Endodermal cell (in vitro differentiated cells): ENCODE results near the gene SREK1. TPM values are rescaled to one million over a fixed set of nuclear protein-coding genes. Genes with fewer than 3 reads are reported as not detected.

Experiments used
- DNase-seq: peaks from one replicate; pipeline ENCODE4 v3.0.0-alpha.2; 2017
- H3K27ac ChIP-seq: 2 replicates; pipeline ENCODE4 v1.5.1; 2013; ENCODE audit warnings: mild to moderate bottlenecking, low read depth, low read length, moderate library complexity
- H3K27me3 ChIP-seq: 2 replicates; pipeline ENCODE4 v1.6.1; 2013; ENCODE audit warnings: mild to moderate bottlenecking, low read length, moderate library complexity; ENCODE audit not compliant: insufficient read depth, control insufficient read depth, poor library complexity, severe bottlenecking
- H3K36me3 ChIP-seq: 2 replicates; pipeline ENCODE4 v1.7.0; 2013; ENCODE audit warnings: mild to moderate bottlenecking, low read length, moderate library complexity; ENCODE audit not compliant: control insufficient read depth, insufficient read depth
- H3K4me1 ChIP-seq: one replicate; pipeline ENCODE4 v1.7.0; 2013; ENCODE audit warnings: low read length; ENCODE audit not compliant: control insufficient read depth, insufficient read depth
- H3K4me3 ChIP-seq: 2 replicates; pipeline ENCODE4 v1.5.1; 2013; ENCODE audit warnings: mild to moderate bottlenecking, low read length, moderate library complexity
- H3K9ac ChIP-seq: 2 replicates; pipeline ENCODE4 v1.6.1; 2013; ENCODE audit warnings: mild to moderate bottlenecking, low read length, moderate library complexity; ENCODE audit not compliant: poor library complexity, severe bottlenecking; ENCODE audit errors: extremely low read depth
- H3K9me3 ChIP-seq: 2 replicates; pipeline ENCODE4 v1.6.1; 2013; ENCODE audit warnings: mild to moderate bottlenecking, low read length, moderate library complexity; ENCODE audit not compliant: control insufficient read depth
- H3K27ac Mint-ChIP-seq: 2 replicates; pipeline ENCODE4 v1.8.0; 2020; ENCODE audit warnings: mixed read lengths
- H3K27me3 Mint-ChIP-seq: 2 replicates; pipeline ENCODE4 v1.8.0; 2021; ENCODE audit warnings: mild to moderate bottlenecking, mixed read lengths; ENCODE audit not compliant: insufficient read depth
- H3K36me3 Mint-ChIP-seq: 2 replicates; pipeline ENCODE4 v1.8.0; 2020; ENCODE audit warnings: low read depth, mixed read lengths
- H3K4me1 Mint-ChIP-seq: 2 replicates; pipeline ENCODE4 v1.8.0; 2020; ENCODE audit warnings: mixed read lengths
- H3K4me3 Mint-ChIP-seq: 2 replicates; pipeline ENCODE4 v1.8.0; 2020; ENCODE audit warnings: mild to moderate bottlenecking, moderate library complexity, mixed read lengths
- H3K9me3 Mint-ChIP-seq: 2 replicates; pipeline ENCODE4 v1.8.0; 2020; ENCODE audit warnings: mild to moderate bottlenecking, mixed read lengths
- CTCF ChIP-seq: fragments of 200-600 bp; sonication (generic); conservative IDR thresholded peaks from 2 replicates; pipeline ENCODE4 v1.5.0; 2021; ENCODE audit warnings: antibody characterized with exemption, mild to moderate bottlenecking
- WGBS, 2 experiments: methylation state at CpG; one replicate each; pipeline versions ENCODE4 v1.1.5 to v1.1.7; 2013; ENCODE audit warnings: missing lambda C conversion rate in 2 of 2, mixed read lengths in 1 of 2; ENCODE audit not compliant: insufficient coverage in 1 of 2, insufficient read length in 1 of 2; 5-methylcytosine and 5-hydroxymethylcytosine counted together
- total RNA-seq, 2 donors: library from RNA; stranded (reverse); fragmentation: NEBNext Ultra II Directional in 1 of 2; extraction: Animal tissue kit (Norgen Biotek cat#: 25700) in 1 of 2; gene quantifications; 2 replicates in 1 of 2; 3 replicates in 1 of 2; pipeline ENCODE4 v1.2.1, GENCODE V29; 2021

Gene SREK1
- total RNA-seq, 2 donors from 2014 or later = 58.8 to 67.1 TPM

- H3K36me3 Mint-ChIP-seq = no peaks in the 10 kb centered on the region
- Histone ChIP-seq H3K4me1 (no peaks in the 10 kb centered on the region), H3K27me3 (no peaks in the 10 kb centered on the region), H3K27ac (no peak overlapping the region), H3K36me3 (no peaks in the 10 kb centered on the region), H3K9ac (no peak overlapping the region), H3K9me3 (no peaks in the 10 kb centered on the region), H3K4me3 (no peak overlapping the region)
- H3K27me3 Mint-ChIP-seq = peaks cover 2% of the 10 kb centered on the region
- no peak for DNase-seq
- 94 to 96% methylated on average over 3 to 4 of the region's 4 CpGs for WGBS, 2 experiments
- H3K4me3 Mint-ChIP-seq = no peak overlapping the region
- H3K9me3 Mint-ChIP-seq = no peaks in the 10 kb centered on the region
- no peak for TF ChIP-seq CTCF
- H3K27ac Mint-ChIP-seq = no peak overlapping the region
- no peaks in the 10 kb centered on the region for H3K4me1 Mint-ChIP-seq
Observed at GRCh38 chr5:66118304-66118703, 25.8 kb upstream of the SREK1 start.

- H3K27me3 ChIP-seq = no peaks in the 10 kb centered on the region
- H3K27ac ChIP-seq = no peak overlapping the region
- Mint-ChIP-seq H3K4me3 (no peak overlapping the region), H3K27ac (no peak overlapping the region), H3K9me3 (no peaks in the 10 kb centered on the region), H3K4me1 (peaks cover 2% of the 10 kb centered on the region), H3K36me3 (no peaks in the 10 kb centered on the region), H3K27me3 (no peaks in the 10 kb centered on the region)
- no peaks in the 10 kb centered on the region for H3K9me3 ChIP-seq
- 87 to 100% methylated on average over 1 to 2 of the region's 2 CpGs for WGBS, 2 experiments
- no peak for TF ChIP-seq CTCF
- no peak for DNase-seq
- H3K4me1 ChIP-seq = no peaks in the 10 kb centered on the region
- H3K9ac ChIP-seq = no peak overlapping the region
- no peaks in the 10 kb centered on the region for H3K36me3 ChIP-seq
- no peak overlapping the region for H3K4me3 ChIP-seq
Observed at GRCh38 chr5:66122379-66123034, 21.6 kb upstream of the SREK1 start.

GRCh38 chr5:66129144-66129543 is 15.0 kb upstream of the SREK1 start:
- Histone ChIP-seq H3K9me3 (no peaks in the 10 kb centered on the region), H3K27me3 (no peaks in the 10 kb centered on the region), H3K9ac (no peak overlapping the region), H3K27ac (no peak overlapping the region), H3K4me1 (no peaks in the 10 kb centered on the region), H3K4me3 (no peak overlapping the region), H3K36me3 (no peaks in the 10 kb centered on the region)
- no peaks in the 10 kb centered on the region for H3K36me3 Mint-ChIP-seq
- no peaks in the 10 kb centered on the region for H3K27me3 Mint-ChIP-seq
- peaks cover 2% of the 10 kb centered on the region for H3K4me1 Mint-ChIP-seq
- H3K9me3 Mint-ChIP-seq = peaks cover 9% of the 10 kb centered on the region
- H3K27ac Mint-ChIP-seq = no peak overlapping the region
- no peak overlapping the region for H3K4me3 Mint-ChIP-seq
- 82 to 86% methylated on average over 4 of the region's 4 CpGs for WGBS, 2 experiments
- no peak for TF ChIP-seq CTCF
- DNase-seq = no peak
